Left lung (tissue), 10 donors: ENCODE results near the gene IGFL2. TPM values are rescaled to one million over a fixed set of nuclear protein-coding genes. Genes with fewer than 3 reads are reported as not detected.
"Not testable (repeated sequence)": the region's sequence is repeated elsewhere in the genome, so short reads cannot be mapped to it uniquely, and the experiment has no call there.

Experiments used
- ATAC-seq: fragments of 200-7000 bp; cut with Tn5 transposase; one replicate; pipeline ENCODE4 v1.9.1; 2020; ENCODE audit warnings: moderate library complexity
- DNase-seq, 4 donors: peaks; one replicate each; pipeline ENCODE4 v3.0.0-alpha.2; 2013 to 2020
- H3K27ac ChIP-seq, 2 donors: fragments of 200-600 bp; sonication (generic) in 1 of 2; one replicate each; pipeline versions ENCODE4 v1.5.0 to v1.8.0; 2020 to 2021
- H3K27me3 ChIP-seq, 2 donors: fragments of 200-600 bp; sonication (generic) in 1 of 2; one replicate each; pipeline versions ENCODE4 v1.5.0 to v1.8.0; 2020 to 2021
- H3K36me3 ChIP-seq, 2 donors: fragments of 200-600 bp; sonication (generic) in 1 of 2; one replicate each; pipeline versions ENCODE4 v1.5.0 to v1.8.0; 2020 to 2021
- H3K4me1 ChIP-seq, 2 donors: fragments of 200-600 bp; one replicate each; pipeline ENCODE4 v1.8.0; 2021
- H3K4me3 ChIP-seq, 2 donors: fragments of 200-600 bp; sonication (generic) in 1 of 2; one replicate each; pipeline versions ENCODE4 v1.5.0 to v1.8.0; 2020 to 2021; ENCODE audit warnings: mild to moderate bottlenecking in 1 of 2
- H3K9me3 ChIP-seq, 2 donors: fragments of 200-600 bp; sonication (generic) in 1 of 2; one replicate each; pipeline versions ENCODE4 v1.5.0 to v1.8.0; 2020 to 2021
- CTCF ChIP-seq, 2 donors: fragments of 200-600 bp; sonication (generic) in 1 of 2; IDR thresholded peaks; one replicate each; pipeline versions ENCODE4 v1.5.0 to v1.8.0; 2021; ENCODE audit warnings: antibody characterized with exemption in 2 of 2
- intact Hi-C, 2 donors: fragments of 100-400 bp; cut with DNase I; formaldehyde crosslinking; loops; one replicate each; pipeline versions ENCODE4 v1.11.2 to v1.14.2; 2022
- polyA plus RNA-seq, 6 donors: library from polyadenylated mRNA; unstranded; fragments of 120-200 nt; gene quantifications; one replicate each; pipeline ENCODE4 v1.2.1, GENCODE V29; 2013; ENCODE audit not compliant: insufficient read length in 6 of 6
- total RNA-seq, 2 donors: library from RNA; stranded (reverse); fragmentation: NEBNext Ultra II Directional; extraction: Animal tissue kit (Norgen Biotek cat#: 25700); gene quantifications; one replicate each; pipeline ENCODE4 v1.2.1, GENCODE V29; 2021
- donor health status: DM: no; HTN: yes; CAD: no.
- donor health status: DM: no; HTN: no; CAD: no.

IGFL2 gene
- total and polyA plus RNA-seq, 8 donors: 0.28 to 1.8 (median 1.3) TPM; not detected in 1

- H3K4me1 ChIP-seq: peaks cover 0 to 7% of the 10 kb centered on the region in 2 donors
- intact Hi-C loops: no loop called here
- H3K9me3 ChIP-seq: no peaks in the 10 kb centered on the region
- TF ChIP-seq CTCF (IDR thresholded peaks at IDR 0.05): no peak
- peak in 1 of 4 donors; percentile 52 for DNase-seq
- H3K36me3 ChIP-seq: no peaks in the 10 kb centered on the region
- ATAC-seq: peak; percentile 76
- peak overlapping the region in 1 of 2 donors; percentile 57 for H3K27ac ChIP-seq
- peaks cover 0 to 53% of the 10 kb centered on the region in 2 donors for H3K27me3 ChIP-seq
- no peak overlapping the region for H3K4me3 ChIP-seq
These were observed 45.1 kb downstream of the IGFL2 start for GRCh38 chr19:46192992-46193650.

GRCh38 chr19:46193678-46194077, 45.6 kb downstream of the IGFL2 start:
- Histone ChIP-seq H3K36me3 (no peaks in the 10 kb centered on the region), H3K27me3 (peaks cover 0 to 48% of the 10 kb centered on the region in 2 donors), H3K4me3 (no peak overlapping the region), H3K27ac (no peak overlapping the region), H3K9me3 (no peaks in the 10 kb centered on the region), H3K4me1 (peaks cover 0 to 7% of the 10 kb centered on the region in 2 donors)
- DNase-seq (no peak), ATAC-seq (no peak)
- TF ChIP-seq CTCF (IDR thresholded peaks at IDR 0.05): no peak
- intact Hi-C loops: no loop called here

GRCh38 chr19:46195104-46195503, 47.1 kb downstream of the IGFL2 start:
- Histone ChIP-seq H3K4me1 (peaks cover 0 to 7% of the 10 kb centered on the region in 2 donors), H3K27ac (no peak overlapping the region), H3K36me3 (no peaks in the 10 kb centered on the region), H3K27me3 (peaks cover 0 to 33% of the 10 kb centered on the region in 2 donors), H3K9me3 (no peaks in the 10 kb centered on the region), H3K4me3 (no peak overlapping the region)
- intact Hi-C loops: no loop called here
- TF ChIP-seq CTCF (IDR thresholded peaks at IDR 0.05): no peak
- no peak for ATAC-seq
- no peak for DNase-seq

GRCh38 chr19:46195919-46196318, 47.9 kb downstream of the IGFL2 start:
- ATAC-seq, H3K9me3 ChIP-seq, H3K27ac ChIP-seq, H3K36me3 ChIP-seq, DNase-seq, H3K4me3 ChIP-seq, intact Hi-C loops, H3K4me1 ChIP-seq: not testable (repeated sequence)
- H3K27me3 ChIP-seq: peaks cover 0 to 25% of the 10 kb centered on the region in 2 donors

GRCh38 chr19:46196410-46197124, 48.5 kb downstream of the IGFL2 start:
- H3K4me3 ChIP-seq: no peak overlapping the region
- no peaks in the 10 kb centered on the region for H3K9me3 ChIP-seq
- no peak overlapping the region for H3K27ac ChIP-seq
- peaks cover 0 to 7% of the 10 kb centered on the region in 2 donors for H3K4me1 ChIP-seq
- H3K36me3 ChIP-seq: no peaks in the 10 kb centered on the region
- DNase-seq: no peak
- no peak for ATAC-seq
- H3K27me3 ChIP-seq: peaks cover 0 to 20% of the 10 kb centered on the region in 2 donors
- intact Hi-C loops: no loop called here
- TF ChIP-seq CTCF (IDR thresholded peaks at IDR 0.05): no peak
